Measurements from ENCODE around the gene NOS1AP.
A peak's percentile ranks its signal among the peaks of the same experiment; 100 is the strongest.

Gene NOS1AP

GRCh38 chr1:162069334-162070093 is at the start of gene NOS1AP:
Gene NOS1AP, plus strand, starts transcription at chr1:162069691. Its CDS starts 487 bp downstream, at chr1:162070178.
- Histone ChIP-seq H3K27ac (ENCODE audit: low read length) (no peak within 1 kb of the TSS), H3K4me1 (ENCODE audit: control insufficient read depth, insufficient read depth, low read length) (peaks cover 8% of the 10 kb centered on the region; the same call in 1 of the 2 replicates), H3K36me3 (ENCODE audit: control insufficient read depth, insufficient read depth, low read length) (no peaks in the 10 kb centered on the region; the same call in 1 of the 2 replicates), H3K27me3 (ENCODE audit: control insufficient read depth, insufficient read depth, low read length) (no peaks in the 10 kb centered on the region), H3K4me3 (ENCODE audit: low read length) (peak within 1 kb of the TSS; percentile 88), H3K9me3 (ENCODE audit: control insufficient read depth, insufficient read depth, low read length) (no peaks in the 10 kb centered on the region)
- DNase-seq (ENCODE audit: low read depth, low spot score), result no peak
- WGBS (ENCODE audit: insufficient coverage, insufficient read length), result no CpG with 5 or more reads among the region's 95 CpGs

GRCh38 chr1:162020150-162020549 is 49.3 kb upstream of the NOS1AP start:
- no CpG with 5 or more reads among the region's 2 CpGs for WGBS (ENCODE audit: insufficient coverage, insufficient read length)
- Histone ChIP-seq H3K27me3 (ENCODE audit: control insufficient read depth, insufficient read depth, low read length) (peaks cover 11% of the 10 kb centered on the region; the same call in 1 of the 2 replicates), H3K36me3 (ENCODE audit: control insufficient read depth, insufficient read depth, low read length) (no peaks in the 10 kb centered on the region; the same call in 1 of the 2 replicates), H3K4me1 (ENCODE audit: control insufficient read depth, insufficient read depth, low read length) (peaks cover 2% of the 10 kb centered on the region), H3K9me3 (ENCODE audit: control insufficient read depth, insufficient read depth, low read length) (no peaks in the 10 kb centered on the region), H3K27ac (ENCODE audit: low read length) (no peak overlapping the region), H3K4me3 (ENCODE audit: low read length) (no peak overlapping the region)
- no peak for DNase-seq (ENCODE audit: low read depth, low spot score)

- WGBS (ENCODE audit: insufficient coverage, insufficient read length), result no CpG with 5 or more reads among the region's 4 CpGs
- peaks cover 2% of the 10 kb centered on the region; the same call in 1 of the 2 replicates for H3K4me1 ChIP-seq (ENCODE audit: control insufficient read depth, insufficient read depth, low read length)
- no peaks in the 10 kb centered on the region; the same call in 1 of the 2 replicates for H3K36me3 ChIP-seq (ENCODE audit: control insufficient read depth, insufficient read depth, low read length)
- no peak for DNase-seq (ENCODE audit: low read depth, low spot score)
- no peaks in the 10 kb centered on the region for H3K9me3 ChIP-seq (ENCODE audit: control insufficient read depth, insufficient read depth, low read length)
- no peak overlapping the region for H3K27ac ChIP-seq (ENCODE audit: low read length)
- no peak overlapping the region for H3K4me3 ChIP-seq (ENCODE audit: low read length)
- peaks cover 15% of the 10 kb centered on the region; the same call in 1 of the 2 replicates for H3K27me3 ChIP-seq (ENCODE audit: control insufficient read depth, insufficient read depth, low read length)
Observed at GRCh38 chr1:162021124-162021523, 48.4 kb upstream of the NOS1AP start.

GRCh38 chr1:162022626-162023025 is 46.9 kb upstream of the NOS1AP start:
- Histone ChIP-seq H3K9me3 (ENCODE audit: control insufficient read depth, insufficient read depth, low read length) (no peaks in the 10 kb centered on the region), H3K27me3 (ENCODE audit: control insufficient read depth, insufficient read depth, low read length) (peaks cover 15% of the 10 kb centered on the region; the same call in 1 of the 2 replicates), H3K4me1 (ENCODE audit: control insufficient read depth, insufficient read depth, low read length) (peaks cover 2% of the 10 kb centered on the region; the same call in 1 of the 2 replicates), H3K36me3 (ENCODE audit: control insufficient read depth, insufficient read depth, low read length) (no peaks in the 10 kb centered on the region; the same call in 1 of the 2 replicates), H3K27ac (ENCODE audit: low read length) (no peak overlapping the region), H3K4me3 (ENCODE audit: low read length) (no peak overlapping the region)
- DNase-seq (ENCODE audit: low read depth, low spot score), result no peak
- WGBS (ENCODE audit: insufficient coverage, insufficient read length), result no CpG with 5 or more reads among the region's 9 CpGs

GRCh38 chr1:162023181-162023546 is 46.3 kb upstream of the NOS1AP start:
- no peaks in the 10 kb centered on the region for H3K9me3 ChIP-seq (ENCODE audit: control insufficient read depth, insufficient read depth, low read length)
- H3K27ac ChIP-seq (ENCODE audit: low read length), result no peak overlapping the region
- peaks cover 2% of the 10 kb centered on the region; the same call in 1 of the 2 replicates for H3K4me1 ChIP-seq (ENCODE audit: control insufficient read depth, insufficient read depth, low read length)
- H3K36me3 ChIP-seq (ENCODE audit: control insufficient read depth, insufficient read depth, low read length), result no peaks in the 10 kb centered on the region; the same call in 1 of the 2 replicates
- H3K4me3 ChIP-seq (ENCODE audit: low read length), result peak overlapping the region; percentile 54; the same call in 1 of the 2 replicates
- WGBS (ENCODE audit: insufficient coverage, insufficient read length), result no CpG with 5 or more reads among the region's 20 CpGs
- DNase-seq (ENCODE audit: low read depth, low spot score), result no peak
- peaks cover 15% of the 10 kb centered on the region; the same call in 1 of the 2 replicates for H3K27me3 ChIP-seq (ENCODE audit: control insufficient read depth, insufficient read depth, low read length)

GRCh38 chr1:162023547-162024501 is 45.7 kb upstream of the NOS1AP start, which contains the start of gene OLFML2B:
Gene OLFML2B, minus strand, starts transcription at chr1:162023869. Its CDS starts 439 bp downstream, at chr1:162023430.
- no CpG with 5 or more reads among the region's 85 CpGs for WGBS (ENCODE audit: insufficient coverage, insufficient read length)
- peak; percentile 35 for DNase-seq (ENCODE audit: low read depth, low spot score)
- no peaks in the 10 kb centered on the region; the same call in 1 of the 2 replicates for H3K36me3 ChIP-seq (ENCODE audit: control insufficient read depth, insufficient read depth, low read length)
- no peaks in the 10 kb centered on the region for H3K9me3 ChIP-seq (ENCODE audit: control insufficient read depth, insufficient read depth, low read length)
- H3K4me3 ChIP-seq (ENCODE audit: low read length), result peak within 1 kb of the TSS; percentile 54
- H3K27me3 ChIP-seq (ENCODE audit: control insufficient read depth, insufficient read depth, low read length), result peaks cover 15% of the 10 kb centered on the region; the same call in 1 of the 2 replicates
- H3K4me1 ChIP-seq (ENCODE audit: control insufficient read depth, insufficient read depth, low read length), result peaks cover 2% of the 10 kb centered on the region; the same call in 1 of the 2 replicates
- H3K27ac ChIP-seq (ENCODE audit: low read length), result no peak within 1 kb of the TSS

- H3K4me3 ChIP-seq (ENCODE audit: low read length), result no peak overlapping the region
- WGBS (ENCODE audit: insufficient coverage, insufficient read length), result no CpG with 5 or more reads among the region's 2 CpGs
- H3K27me3 ChIP-seq (ENCODE audit: control insufficient read depth, insufficient read depth, low read length), result peaks cover 15% of the 10 kb centered on the region; the same call in 1 of the 2 replicates
Observed at GRCh38 chr1:162025541-162025940, 44.0 kb upstream of the NOS1AP start.

GRCh38 chr1:162026881-162027280 is 42.6 kb upstream of the NOS1AP start:
- Histone ChIP-seq H3K9me3 (ENCODE audit: control insufficient read depth, insufficient read depth, low read length) (no peaks in the 10 kb centered on the region), H3K27me3 (ENCODE audit: control insufficient read depth, insufficient read depth, low read length) (peaks cover 15% of the 10 kb centered on the region; the same call in 1 of the 2 replicates), H3K36me3 (ENCODE audit: control insufficient read depth, insufficient read depth, low read length) (no peaks in the 10 kb centered on the region; the same call in 1 of the 2 replicates), H3K4me3 (ENCODE audit: low read length) (no peak overlapping the region), H3K4me1 (ENCODE audit: control insufficient read depth, insufficient read depth, low read length) (peaks cover 2% of the 10 kb centered on the region; the same call in 1 of the 2 replicates), H3K27ac (ENCODE audit: low read length) (no peak overlapping the region)
- no peak for DNase-seq (ENCODE audit: low read depth, low spot score)
- WGBS (ENCODE audit: insufficient coverage, insufficient read length), result 100% methylated on average over 1 of the region's 2 CpGs

More at GRCh38 chr1:162025541-162025940, 44.0 kb upstream of the NOS1AP start:
- DNase-seq (ENCODE audit: low read depth, low spot score), result no peak
- no peak overlapping the region for H3K27ac ChIP-seq (ENCODE audit: low read length)
- no peaks in the 10 kb centered on the region for H3K9me3 ChIP-seq (ENCODE audit: control insufficient read depth, insufficient read depth, low read length)
- no peaks in the 10 kb centered on the region; the same call in 1 of the 2 replicates for H3K36me3 ChIP-seq (ENCODE audit: control insufficient read depth, insufficient read depth, low read length)
- peaks cover 2% of the 10 kb centered on the region; the same call in 1 of the 2 replicates for H3K4me1 ChIP-seq (ENCODE audit: control insufficient read depth, insufficient read depth, low read length)

- H3K9me3 ChIP-seq (ENCODE audit: control insufficient read depth, insufficient read depth, low read length), result no peaks in the 10 kb centered on the region
- no peaks in the 10 kb centered on the region for H3K4me1 ChIP-seq (ENCODE audit: control insufficient read depth, insufficient read depth, low read length)
- H3K27ac ChIP-seq (ENCODE audit: low read length), result no peak overlapping the region
- no peak overlapping the region for H3K4me3 ChIP-seq (ENCODE audit: low read length)
- H3K27me3 ChIP-seq (ENCODE audit: control insufficient read depth, insufficient read depth, low read length), result peaks cover 7% of the 10 kb centered on the region; the same call in 1 of the 2 replicates
- no CpG with 5 or more reads among the region's 6 CpGs for WGBS (ENCODE audit: insufficient coverage, insufficient read length)
- DNase-seq (ENCODE audit: low read depth, low spot score), result no peak
- no peaks in the 10 kb centered on the region for H3K36me3 ChIP-seq (ENCODE audit: control insufficient read depth, insufficient read depth, low read length)
Observed at GRCh38 chr1:162028726-162029125, 40.8 kb upstream of the NOS1AP start.

Measured in iPS DF 6.9 (cell line).